ENCODE data around the gene RAB10.
"Not testable (repeated sequence)": the region's sequence is repeated elsewhere in the genome, so short reads cannot be mapped to it uniquely, and the experiment has no call there.

Gene RAB10

GRCh38 chr2:26086779-26087178 is 52.9 kb downstream of the RAB10 start:
- no peak for DNase-seq (ENCODE audit: low read depth in 2 of 3, low spot score in 1 of 3)

GRCh38 chr2:26088038-26088643 is 54.3 kb downstream of the RAB10 start:
- no peak for DNase-seq (ENCODE audit: low read depth in 2 of 3, low spot score in 1 of 3)

GRCh38 chr2:26088931-26089330 is 55.0 kb downstream of the RAB10 start:
- not testable (repeated sequence) for DNase-seq (ENCODE audit: low read depth in 2 of 3, low spot score in 1 of 3)

GRCh38 chr2:26089337-26089736 is 55.5 kb downstream of the RAB10 start:
- DNase-seq (ENCODE audit: low read depth in 2 of 3, low spot score in 1 of 3) = no peak

- DNase-seq (ENCODE audit: low read depth in 2 of 3, low spot score in 1 of 3) = no peak
Observed at GRCh38 chr2:26095758-26096157, 61.9 kb downstream of the RAB10 start.

- no peak for DNase-seq (ENCODE audit: low read depth in 2 of 3, low spot score in 1 of 3)
Observed at GRCh38 chr2:26099933-26100332, 66.0 kb downstream of the RAB10 start.

GRCh38 chr2:26100384-26100783 is 66.5 kb downstream of the RAB10 start:
- no peak for DNase-seq (ENCODE audit: low read depth in 2 of 3, low spot score in 1 of 3)

- no peak for DNase-seq (ENCODE audit: low read depth in 2 of 3, low spot score in 1 of 3)
Observed at GRCh38 chr2:26103752-26104151, 69.9 kb downstream of the RAB10 start.

GRCh38 chr2:26108701-26109100 is 74.8 kb downstream of the RAB10 start:
- not testable (repeated sequence) for DNase-seq (ENCODE audit: low read depth in 2 of 3, low spot score in 1 of 3)

GRCh38 chr2:26112201-26112600 is 78.3 kb downstream of the RAB10 start:
- no peak for DNase-seq (ENCODE audit: low read depth in 2 of 3, low spot score in 1 of 3)

GRCh38 chr2:26114151-26114550 is 80.3 kb downstream of the RAB10 start:
- no peak for DNase-seq (ENCODE audit: low read depth in 2 of 3, low spot score in 1 of 3)

GRCh38 chr2:26118682-26119081 is 84.8 kb downstream of the RAB10 start:
- no peak for DNase-seq (ENCODE audit: low read depth in 2 of 3, low spot score in 1 of 3)

GRCh38 chr2:26119521-26119920 is 85.6 kb downstream of the RAB10 start:
- no peak for DNase-seq (ENCODE audit: low read depth in 2 of 3, low spot score in 1 of 3)

- no peak for DNase-seq (ENCODE audit: low read depth in 2 of 3, low spot score in 1 of 3)
Observed at GRCh38 chr2:26122630-26123029, 88.7 kb downstream of the RAB10 start.

- DNase-seq (ENCODE audit: low read depth in 2 of 3, low spot score in 1 of 3) = no peak
Observed at GRCh38 chr2:26123426-26123825, 89.5 kb downstream of the RAB10 start.

GRCh38 chr2:26126074-26126473 is 92.2 kb downstream of the RAB10 start:
- DNase-seq (ENCODE audit: low read depth in 2 of 3, low spot score in 1 of 3) = no peak

GRCh38 chr2:26128176-26128575 is 94.3 kb downstream of the RAB10 start:
- no peak for DNase-seq (ENCODE audit: low read depth in 2 of 3, low spot score in 1 of 3)

- DNase-seq (ENCODE audit: low read depth in 2 of 3, low spot score in 1 of 3) = no peak
Observed at GRCh38 chr2:26130763-26131162, 96.9 kb downstream of the RAB10 start.

- no peak for DNase-seq (ENCODE audit: low read depth in 2 of 3, low spot score in 1 of 3)
Observed at GRCh38 chr2:26136451-26136850, 102.6 kb downstream of the RAB10 start.

- no peak for DNase-seq (ENCODE audit: low read depth in 2 of 3, low spot score in 1 of 3)
Observed at GRCh38 chr2:26139269-26140183, 105.6 kb downstream of the RAB10 start.

- DNase-seq (ENCODE audit: low read depth in 2 of 3, low spot score in 1 of 3) = no peak
Observed at GRCh38 chr2:26141145-26141769, 107.4 kb downstream of the RAB10 start.

- no peak for DNase-seq (ENCODE audit: low read depth in 2 of 3, low spot score in 1 of 3)
Observed at GRCh38 chr2:26144031-26144430, 110.1 kb downstream of the RAB10 start.

Data from stimulated activated CD4-positive, alpha-beta T cell treated with anti-CD3 and anti-CD28 coated beads, Interleukin-12 subunit alpha, Interleukin-12 subunit beta, amount 100 ng/mL, for 48 hours (primary cell).